A673 (cell line): ENCODE measurements around the gene OPN3. TPM values are rescaled to one million over a fixed set of nuclear protein-coding genes. Genes with fewer than 3 reads are reported as not detected.

Source experiments
- BruUV-seq: library from RNA; stranded (reverse); fragments of 400-500 nt; replicated peaks from 2 replicates; lab custom pipeline; 2021; lab: Mats Ljungman, UMichigan
- CTCF ChIA-PET: fragments of 300-600 bp; sonication (Branson Sonifier 250); formaldehyde crosslinking; loops from one replicate; lab custom pipeline; 2022; ENCODE audit warnings: antibody characterized with exemption; lab: Charles Lee
- POLR2A ChIA-PET: fragments of 300-600 bp; sonication (Branson Sonifier 250); formaldehyde crosslinking; loops from one replicate; lab custom pipeline; 2022; ENCODE audit warnings: antibody characterized with exemption; ENCODE audit not compliant: low non-redundant PET; lab: Charles Lee
- DNase-seq: peaks from one replicate; pipeline ENCODE4 v3.0.0-alpha.2; 2015; ENCODE audit warnings: low spot score
- H3K27ac ChIP-seq: fragments of 200-600 bp; sonication (generic); 2 replicates; pipeline ENCODE4 v1.5.1; 2016; ENCODE audit warnings: mixed run types, low read depth, mild to moderate bottlenecking, mixed read lengths, antibody characterized with exemption, low read length; ENCODE audit not compliant: poor library complexity, severe bottlenecking
- H3K27me3 ChIP-seq: fragments of 200-600 bp; sonication (generic); replicated peaks from 2 replicates; pipeline ENCODE4 v1.6.1; 2017; ENCODE audit warnings: mixed run types, low read depth, mild to moderate bottlenecking, mixed read lengths, antibody characterized with exemption, low read length; ENCODE audit not compliant: insufficient read depth, poor library complexity
- H3K36me3 ChIP-seq: fragments of 200-600 bp; sonication (generic); 2 replicates; pipeline ENCODE4 v1.6.1; 2016; ENCODE audit warnings: mixed run types, mild to moderate bottlenecking, mixed read lengths, antibody characterized with exemption, low read length; ENCODE audit not compliant: insufficient read depth, poor library complexity, severe bottlenecking
- H3K4me1 ChIP-seq: fragments of 200-600 bp; sonication (generic); 2 replicates; pipeline ENCODE4 v1.6.1; 2017; ENCODE audit warnings: mixed run types, mild to moderate bottlenecking, mixed read lengths, antibody characterized with exemption, low read length; ENCODE audit not compliant: insufficient read depth, poor library complexity, severe bottlenecking
- H3K4me3 ChIP-seq: fragments of 200-600 bp; sonication (generic); 2 replicates; pipeline ENCODE4 v1.5.1; 2016; ENCODE audit warnings: low read depth, mixed run types, mild to moderate bottlenecking, mixed read lengths, low read length; ENCODE audit not compliant: poor library complexity, severe bottlenecking
- H3K9me3 ChIP-seq: fragments of 200-600 bp; sonication (generic); 2 replicates; pipeline ENCODE4 v1.6.1; 2016; ENCODE audit warnings: mixed run types, low read depth, mild to moderate bottlenecking, mixed read lengths, antibody characterized with exemption, low read length; ENCODE audit not compliant: poor library complexity, severe bottlenecking
- CTCF ChIP-seq: fragments of 300-800, 200-600 bp; sonication (generic); conservative IDR thresholded peaks from 2 replicates; pipeline ENCODE4 v1.5.1; 2017; ENCODE audit warnings: low read depth, mild to moderate bottlenecking, antibody characterized with exemption, low read length, moderate library complexity, mixed read lengths
- EZH2 ChIP-seq: fragments of 200-600 bp; sonication (generic); IDR thresholded peaks from 2 replicates; pipeline ENCODE4 v1.6.1; 2017; ENCODE audit warnings: borderline replicate concordance, low read depth, mild to moderate bottlenecking, mixed read lengths, antibody characterized with exemption, low read length; ENCODE audit not compliant: poor library complexity, severe bottlenecking
- intact Hi-C: fragments of 100-400 bp; cut with micrococcal nuclease; formaldehyde crosslinking; loops from one replicate; pipeline ENCODE4 v1.10.0; 2022; ENCODE audit not compliant: unreplicated experiment
- total RNA-seq: library from RNA; stranded (reverse); gene quantifications from 2 replicates; pipeline ENCODE4 v1.2.3, GENCODE V29; 2021

The OPN3 gene
- total RNA-seq, 1 experiment from 2014 or later, result 12.6 TPM

- BruUV-seq, result no TSS peak
- no peak overlapping the region for H3K4me3 ChIP-seq
- DNase-seq, result peak; percentile 10
- intact Hi-C loops, result loop anchor here (5.0 kb wide), 1 partner anchor 73 kb away; the partner anchor contains the start of gene KMO
- H3K4me1 ChIP-seq, result no peaks in the 10 kb centered on the region
- H3K27ac ChIP-seq, result no peak overlapping the region
- ChIA-PET CTCF (interaction anchor here (0.8 kb wide), 1 partner anchor 987 kb away, joined by 3 read pairs; no protein-coding TSS in a partner anchor), POLR2A (no interaction called here)
- H3K27me3 ChIP-seq, result no peaks in the 10 kb centered on the region
- H3K9me3 ChIP-seq, result no peaks in the 10 kb centered on the region
- H3K36me3 ChIP-seq, result no peaks in the 10 kb centered on the region
- no peak for TF ChIP-seq EZH2
- TF ChIP-seq CTCF, result peak; percentile 50
Measured at GRCh38 chr1:241605146-241605805, 34.9 kb downstream of the OPN3 start.

- no peak overlapping the region for H3K27ac ChIP-seq
- POLR2A ChIA-PET, result no interaction called here
- H3K36me3 ChIP-seq, result no peaks in the 10 kb centered on the region
- H3K9me3 ChIP-seq, result no peaks in the 10 kb centered on the region
- no peak for DNase-seq
- no TSS peak for BruUV-seq
- TF ChIP-seq CTCF (no peak), EZH2 (no peak)
- CTCF ChIA-PET, result no interaction called here
- intact Hi-C loops, result no loop called here
- no peak overlapping the region for H3K4me3 ChIP-seq
- no peaks in the 10 kb centered on the region for H3K4me1 ChIP-seq
- H3K27me3 ChIP-seq, result no peaks in the 10 kb centered on the region
Measured at GRCh38 chr1:241603731-241604245, 36.4 kb downstream of the OPN3 start.

GRCh38 chr1:241600496-241600901, 39.7 kb downstream of the OPN3 start:
- Histone ChIP-seq H3K36me3 (peaks cover 3% of the 10 kb centered on the region), H3K9me3 (no peaks in the 10 kb centered on the region), H3K4me1 (no peaks in the 10 kb centered on the region), H3K27me3 (no peaks in the 10 kb centered on the region), H3K27ac (no peak overlapping the region), H3K4me3 (no peak overlapping the region)
- intact Hi-C loops, result no loop called here
- no TSS peak for BruUV-seq
- DNase-seq, result peak; percentile 8
- CTCF ChIA-PET, result no interaction called here
- POLR2A ChIA-PET, result no interaction called here
- TF ChIP-seq EZH2 (no peak), CTCF (no peak)
